Panc1 (cell line): ENCODE data around the gene TMX4.

Experiments used
- SIN3A ChIP-seq: IDR thresholded peaks from 2 replicates; pipeline ENCODE4 v1.6.1; 2012; ENCODE audit warnings: low read depth, mild to moderate bottlenecking, low read length, moderate library complexity, borderline replicate concordance; ENCODE audit not compliant: insufficient read depth
- TF ChIP-seq, protein P1 (sequence below): fragments of 450-650 bp; IDR thresholded peaks from 2 replicates; pipeline ENCODE4 v1.5.1; 2017; ENCODE audit warnings: mild to moderate bottlenecking

DNA sequence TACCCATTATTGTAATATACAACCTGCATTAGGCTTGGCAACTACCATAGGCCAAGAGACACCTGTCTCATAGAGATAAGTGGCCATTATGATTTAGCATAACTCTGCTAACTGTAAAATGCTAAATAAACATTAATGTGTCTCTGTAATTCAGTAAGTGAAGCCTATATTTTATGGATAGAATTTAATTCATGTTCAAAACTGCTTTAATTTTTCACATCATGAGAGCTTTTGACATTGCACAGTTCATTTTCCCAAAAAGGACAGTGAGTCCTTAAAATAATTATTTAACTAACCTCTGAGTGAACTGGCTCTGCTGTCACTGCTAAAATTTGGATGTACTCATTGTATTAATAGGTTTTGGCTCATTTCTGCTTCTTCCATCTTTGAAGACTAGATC, 41.4 kb upstream of the TMX4 start:
- TF ChIP-seq, protein P1, sequence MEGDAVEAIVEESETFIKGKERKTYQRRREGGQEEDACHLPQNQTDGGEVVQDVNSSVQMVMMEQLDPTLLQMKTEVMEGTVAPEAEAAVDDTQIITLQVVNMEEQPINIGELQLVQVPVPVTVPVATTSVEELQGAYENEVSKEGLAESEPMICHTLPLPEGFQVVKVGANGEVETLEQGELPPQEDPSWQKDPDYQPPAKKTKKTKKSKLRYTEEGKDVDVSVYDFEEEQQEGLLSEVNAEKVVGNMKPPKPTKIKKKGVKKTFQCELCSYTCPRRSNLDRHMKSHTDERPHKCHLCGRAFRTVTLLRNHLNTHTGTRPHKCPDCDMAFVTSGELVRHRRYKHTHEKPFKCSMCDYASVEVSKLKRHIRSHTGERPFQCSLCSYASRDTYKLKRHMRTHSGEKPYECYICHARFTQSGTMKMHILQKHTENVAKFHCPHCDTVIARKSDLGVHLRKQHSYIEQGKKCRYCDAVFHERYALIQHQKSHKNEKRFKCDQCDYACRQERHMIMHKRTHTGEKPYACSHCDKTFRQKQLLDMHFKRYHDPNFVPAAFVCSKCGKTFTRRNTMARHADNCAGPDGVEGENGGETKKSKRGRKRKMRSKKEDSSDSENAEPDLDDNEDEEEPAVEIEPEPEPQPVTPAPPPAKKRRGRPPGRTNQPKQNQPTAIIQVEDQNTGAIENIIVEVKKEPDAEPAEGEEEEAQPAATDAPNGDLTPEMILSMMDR, result no peak
- no peak for TF ChIP-seq SIN3A
